ENCODE results near the gene DBI. TPM values are rescaled to one million over a fixed set of nuclear protein-coding genes. Genes with fewer than 3 reads are reported as not detected.
A peak's percentile ranks its signal among the peaks of the same experiment; 100 is the strongest.
"Not testable (repeated sequence)": the region's sequence is repeated elsewhere in the genome, so short reads cannot be mapped to it uniquely, and the experiment has no call there.

DBI gene
- polyA plus RNA-seq, 10 donors, result 235 to 314 (median 282) TPM

- DNase-seq, result peak in 2 of 3 donors; percentile 59 to 71
These were observed 23.0 kb downstream of the DBI start for GRCh38 chr2:119389615-119390306.

- DNase-seq, result no peak
These were observed 27.4 kb downstream of the DBI start for GRCh38 chr2:119393971-119394748.

- DNase-seq, result no peak
These were observed 30.4 kb downstream of the DBI start for GRCh38 chr2:119397196-119397595.

GRCh38 chr2:119402106-119402505 lies 35.3 kb downstream of the DBI start:
- DNase-seq, result no peak

GRCh38 chr2:119402645-119403560 lies 36.1 kb downstream of the DBI start:
- DNase-seq, result no peak

- not testable (repeated sequence) for DNase-seq
These were observed 36.8 kb downstream of the DBI start for GRCh38 chr2:119403618-119404017.

- DNase-seq, result no peak
These were observed 38.4 kb downstream of the DBI start for GRCh38 chr2:119405151-119405550.

GRCh38 chr2:119407430-119408220 lies 40.8 kb downstream of the DBI start:
- peak in 1 of 3 donors; percentile 69 for DNase-seq

GRCh38 chr2:119408221-119408619 lies 41.4 kb downstream of the DBI start:
- DNase-seq, result peak in 1 of 3 donors; percentile 49

GRCh38 chr2:119409506-119409905 lies 42.7 kb downstream of the DBI start:
- no peak for DNase-seq

- no peak for DNase-seq
These were observed 48.1 kb downstream of the DBI start for GRCh38 chr2:119414894-119415293.

- no peak for DNase-seq
These were observed 48.9 kb downstream of the DBI start for GRCh38 chr2:119415630-119416029.

GRCh38 chr2:119416299-119416923 lies 49.6 kb downstream of the DBI start:
- DNase-seq, result no peak

GRCh38 chr2:119417908-119418307 lies 51.1 kb downstream of the DBI start:
- DNase-seq, result no peak

- DNase-seq, result no peak
These were observed 52.3 kb downstream of the DBI start for GRCh38 chr2:119419065-119419464.

- DNase-seq, result no peak
These were observed 53.2 kb downstream of the DBI start for GRCh38 chr2:119419803-119420508.

GRCh38 chr2:119421304-119421703 lies 54.5 kb downstream of the DBI start:
- no peak for DNase-seq

- no peak for DNase-seq
These were observed 55.0 kb downstream of the DBI start for GRCh38 chr2:119421741-119422140.

Measured in muscle of back (tissue), 11 donors.